HG03045 (cell line): Measurements from ENCODE around the gene ABCA6.
"Not testable (repeated sequence)": the region's sequence is repeated elsewhere in the genome, so short reads cannot be mapped to it uniquely, and the experiment has no call there.

ENCODE experiments used
- ATAC-seq: cut with Tn5 transposase; IDR thresholded peaks from one replicate; pipeline ENCODE4 v1.9.1; 2021; ENCODE audit warnings: mild to moderate bottlenecking, moderate library complexity; ENCODE audit not compliant: unreplicated experiment

Gene ABCA6

GRCh38 chr17:69141431-69142174 lies at the start of gene ABCA6:
ABCA6 (minus strand) TSS chr17:69141895; CDS start chr17:69140703, 1,192 bp downstream.
- ATAC-seq = no peak

- no peak for ATAC-seq
Measured at GRCh38 chr17:69188796-69189195, 47.1 kb upstream of the ABCA6 start.

GRCh38 chr17:69188064-69188463 lies 46.4 kb upstream of the ABCA6 start:
- no peak for ATAC-seq

- no peak for ATAC-seq
Measured at GRCh38 chr17:69187294-69187693, 45.6 kb upstream of the ABCA6 start.

- ATAC-seq = no peak
Measured at GRCh38 chr17:69179227-69179952, 37.7 kb upstream of the ABCA6 start.

- no peak for ATAC-seq
Measured at GRCh38 chr17:69176457-69176795, 34.7 kb upstream of the ABCA6 start.

- ATAC-seq = no peak
Measured at GRCh38 chr17:69175625-69176456, 34.1 kb upstream of the ABCA6 start.

GRCh38 chr17:69175262-69175624 lies 33.5 kb upstream of the ABCA6 start:
- ATAC-seq = no peak

- no peak for ATAC-seq
Measured at GRCh38 chr17:69173118-69173517, 31.4 kb upstream of the ABCA6 start.

- no peak for ATAC-seq
Measured at GRCh38 chr17:69170377-69170776, 28.7 kb upstream of the ABCA6 start.

GRCh38 chr17:69168642-69169041 lies 26.9 kb upstream of the ABCA6 start:
- not testable (repeated sequence) for ATAC-seq

GRCh38 chr17:69166957-69167356 lies 25.3 kb upstream of the ABCA6 start:
- no peak for ATAC-seq

- no peak for ATAC-seq
Measured at GRCh38 chr17:69164206-69164605, 22.5 kb upstream of the ABCA6 start.

GRCh38 chr17:69159418-69159817 lies 17.7 kb upstream of the ABCA6 start:
- no peak for ATAC-seq

- no peak for ATAC-seq
Measured at GRCh38 chr17:69154267-69154666, 12.6 kb upstream of the ABCA6 start.

GRCh38 chr17:69150333-69150732 lies 8.6 kb upstream of the ABCA6 start:
- no peak for ATAC-seq

- no peak for ATAC-seq
Measured at GRCh38 chr17:69147460-69147859, 5.8 kb upstream of the ABCA6 start.

GRCh38 chr17:69144331-69145255 lies 2.9 kb upstream of the ABCA6 start:
- no peak for ATAC-seq

GRCh38 chr17:69143683-69144231 lies 2.1 kb upstream of the ABCA6 start:
- ATAC-seq = no peak

GRCh38 chr17:69143151-69143550 lies 1.5 kb upstream of the ABCA6 start:
- no peak for ATAC-seq
